GM23338 (cell line): Measurements from ENCODE around the gene CPEB2. TPM values are rescaled to one million over a fixed set of nuclear protein-coding genes. Genes with fewer than 3 reads are reported as not detected.

ENCODE experiments used
- ATAC-seq: fragments of 200-7000 bp; cut with Tn5 transposase; 3 replicates; pipeline ENCODE4 v1.9.1; 2020
- DNase-seq: peaks from one replicate; pipeline ENCODE4 v3.0.0-alpha.2; 2015; ENCODE audit warnings: low spot score
- H2AFZ ChIP-seq: fragments of 200-600 bp; sonication (generic); 2 replicates; pipeline ENCODE4 v1.8.0; 2016; ENCODE audit warnings: antibody characterized with exemption, mild to moderate bottlenecking, moderate library complexity
- H3F3A ChIP-seq: fragments of 200-600 bp; sonication (generic); replicated peaks from 2 replicates; pipeline ENCODE4 v1.8.0; 2017; ENCODE audit warnings: antibody characterized with exemption, mixed run types, low read depth
- H3K27ac ChIP-seq: fragments of 200-600 bp; sonication (generic); 2 replicates; pipeline ENCODE4 v1.6.1; 2016; ENCODE audit warnings: low read depth
- H3K27me3 ChIP-seq: fragments of 200-600 bp; sonication (generic); 2 replicates; pipeline ENCODE4 v1.8.0; 2016; ENCODE audit warnings: mild to moderate bottlenecking, mixed run types, moderate library complexity; ENCODE audit not compliant: insufficient read depth
- H3K36me3 ChIP-seq: fragments of 200-600 bp; sonication (generic); 2 replicates; pipeline ENCODE4 v1.8.0; 2016; ENCODE audit warnings: mild to moderate bottlenecking; ENCODE audit not compliant: insufficient read depth
- H3K4me1 ChIP-seq: fragments of 200-600 bp; sonication (generic); 2 replicates; pipeline ENCODE4 v1.8.0; 2016; ENCODE audit warnings: mild to moderate bottlenecking, moderate library complexity; ENCODE audit not compliant: insufficient read depth
- H3K4me2 ChIP-seq: fragments of 200-600 bp; sonication (generic); 2 replicates; pipeline ENCODE4 v1.7.1; 2017; ENCODE audit warnings: mixed run types
- H3K4me3 ChIP-seq: fragments of 200-600 bp; sonication (generic); 2 replicates; pipeline ENCODE4 v1.6.1; 2016; ENCODE audit warnings: mixed run types
- H3K79me2 ChIP-seq: fragments of 200-600 bp; sonication (generic); replicated peaks from 2 replicates; pipeline ENCODE4 v1.8.0; 2017; ENCODE audit warnings: mild to moderate bottlenecking; ENCODE audit not compliant: insufficient read depth
- H3K9me2 ChIP-seq: fragments of 200-600 bp; sonication (generic); 2 replicates; pipeline ENCODE4 v1.8.0; 2017; ENCODE audit not compliant: insufficient read depth
- H4K20me1 ChIP-seq: fragments of 200-600 bp; sonication (generic); replicated peaks from 2 replicates; pipeline ENCODE4 v1.8.0; 2017; ENCODE audit warnings: mild to moderate bottlenecking; ENCODE audit not compliant: insufficient read depth
- H3K27ac Mint-ChIP-seq: 2 replicates; pipeline ENCODE4 v1.8.0; 2020; ENCODE audit warnings: inconsistent platforms, mild to moderate bottlenecking, moderate library complexity, mixed read lengths
- H3K27me3 Mint-ChIP-seq: 3 replicates; pipeline ENCODE4 v1.8.0; 2022; ENCODE audit warnings: low read depth, mild to moderate bottlenecking, moderate library complexity, mixed read lengths, inconsistent platforms; ENCODE audit not compliant: insufficient read depth, poor library complexity
- H3K36me3 Mint-ChIP-seq: 3 replicates; pipeline ENCODE4 v1.8.0; 2021; ENCODE audit warnings: low read depth, mild to moderate bottlenecking, inconsistent platforms, moderate library complexity, mixed read lengths
- H3K4me1 Mint-ChIP-seq: 3 replicates; pipeline ENCODE4 v1.8.0; 2020; ENCODE audit warnings: mild to moderate bottlenecking, inconsistent platforms, mixed read lengths
- H3K4me3 Mint-ChIP-seq: 3 replicates; pipeline ENCODE4 v1.8.0; 2021; ENCODE audit warnings: moderate library complexity, mild to moderate bottlenecking, inconsistent platforms, mixed read lengths
- H3K9me3 Mint-ChIP-seq: 3 replicates; pipeline ENCODE4 v1.8.0; 2020; ENCODE audit warnings: moderate library complexity, mild to moderate bottlenecking, inconsistent platforms, mixed read lengths
- EZH2phosphoT487 ChIP-seq: fragments of 200-600 bp; sonication (generic); IDR thresholded peaks from one replicate; pipeline ENCODE4 v1.8.1; 2018; ENCODE audit warnings: antibody characterized with exemption; ENCODE audit not compliant: unreplicated experiment
- JUNB ChIP-seq: IDR thresholded peaks from one replicate; pipeline ENCODE4 v1.6.1; 2016; ENCODE audit warnings: antibody characterized with exemption; ENCODE audit not compliant: unreplicated experiment
- NANOG ChIP-seq: IDR thresholded peaks from 2 replicates; pipeline ENCODE4 v1.6.1; 2016; ENCODE audit warnings: antibody characterized with exemption, borderline replicate concordance
- STAT1 ChIP-seq: IDR thresholded peaks from one replicate; pipeline ENCODE4 v1.6.1; 2016; ENCODE audit warnings: antibody characterized with exemption; ENCODE audit not compliant: unreplicated experiment
- ZNF331 ChIP-seq: fragments of 250-450 bp; sonication (Bioruptor Pico); IDR thresholded peaks from 2 replicates; pipeline ENCODE4 v1.5.0; 2020; ENCODE audit warnings: low read depth, mild to moderate bottlenecking, moderate library complexity
- polyA plus RNA-seq: library from polyadenylated mRNA; unstranded; fragments of >200 nt; fragmentation: Nextera tagmentation; extraction: Ambion mirVana; gene quantifications from 2 replicates; pipeline ENCODE4 v1.2.1, GENCODE V29; 2016
- total RNA-seq: library from RNA; depleted of rRNA; stranded (reverse); fragments of >200 nt; shearing (Covaris generic); gene quantifications from 2 replicates; pipeline ENCODE4 v1.2.3, GENCODE V29; 2014
- TF ChIP-seq, protein P1 (sequence below): IDR thresholded peaks from one replicate; pipeline ENCODE4 v1.6.1; 2018; ENCODE audit warnings: antibody characterized with exemption; ENCODE audit not compliant: unreplicated experiment
- TF ChIP-seq, protein P2 (sequence below): IDR thresholded peaks from 2 replicates; pipeline ENCODE4 v1.6.1; 2016; ENCODE audit warnings: antibody characterized with exemption
- TF ChIP-seq, protein P3 (sequence below), 2 experiments: fragments of 200-600 bp in 1 of 2; sonication (generic) in 1 of 2; conservative IDR thresholded peaks; 2 replicates each; pipeline versions ENCODE4 v1.5.1 to v1.6.1; 2016 to 2017; ENCODE audit warnings: antibody characterized with exemption in 2 of 2, low read depth in 2 of 2, mild to moderate bottlenecking in 2 of 2, moderate library complexity in 1 of 2
- TF ChIP-seq, protein P4 (sequence below): fragments of 250-450 bp; sonication (Bioruptor Pico); IDR thresholded peaks from 2 replicates; pipeline ENCODE4 v1.5.0; 2020; ENCODE audit warnings: mild to moderate bottlenecking, moderate library complexity

CPEB2 gene
- total and polyA plus RNA-seq, 2 experiments from 2014 or later, result 0.66 to 2.4 TPM

DNA sequence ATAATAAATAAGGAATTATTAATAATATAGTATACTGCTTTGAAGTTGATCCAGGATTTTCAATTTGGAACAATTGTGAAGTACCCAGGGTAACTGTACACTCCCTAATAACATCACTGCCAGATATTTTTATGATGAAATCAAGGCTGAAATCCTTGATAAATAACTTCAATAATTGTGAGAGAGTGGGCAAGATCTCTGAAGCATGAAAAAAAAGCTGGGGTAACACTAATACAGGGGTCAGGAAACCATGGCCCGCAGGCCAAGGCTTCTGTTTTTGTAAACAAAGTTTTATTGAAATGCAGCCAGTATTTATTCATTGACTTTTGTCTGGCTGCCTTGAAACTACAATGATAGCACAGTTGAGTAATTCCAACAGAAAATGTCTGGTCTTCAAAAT lies 41.6 kb downstream of the CPEB2 start (continued):
- TF ChIP-seq, protein P1, sequence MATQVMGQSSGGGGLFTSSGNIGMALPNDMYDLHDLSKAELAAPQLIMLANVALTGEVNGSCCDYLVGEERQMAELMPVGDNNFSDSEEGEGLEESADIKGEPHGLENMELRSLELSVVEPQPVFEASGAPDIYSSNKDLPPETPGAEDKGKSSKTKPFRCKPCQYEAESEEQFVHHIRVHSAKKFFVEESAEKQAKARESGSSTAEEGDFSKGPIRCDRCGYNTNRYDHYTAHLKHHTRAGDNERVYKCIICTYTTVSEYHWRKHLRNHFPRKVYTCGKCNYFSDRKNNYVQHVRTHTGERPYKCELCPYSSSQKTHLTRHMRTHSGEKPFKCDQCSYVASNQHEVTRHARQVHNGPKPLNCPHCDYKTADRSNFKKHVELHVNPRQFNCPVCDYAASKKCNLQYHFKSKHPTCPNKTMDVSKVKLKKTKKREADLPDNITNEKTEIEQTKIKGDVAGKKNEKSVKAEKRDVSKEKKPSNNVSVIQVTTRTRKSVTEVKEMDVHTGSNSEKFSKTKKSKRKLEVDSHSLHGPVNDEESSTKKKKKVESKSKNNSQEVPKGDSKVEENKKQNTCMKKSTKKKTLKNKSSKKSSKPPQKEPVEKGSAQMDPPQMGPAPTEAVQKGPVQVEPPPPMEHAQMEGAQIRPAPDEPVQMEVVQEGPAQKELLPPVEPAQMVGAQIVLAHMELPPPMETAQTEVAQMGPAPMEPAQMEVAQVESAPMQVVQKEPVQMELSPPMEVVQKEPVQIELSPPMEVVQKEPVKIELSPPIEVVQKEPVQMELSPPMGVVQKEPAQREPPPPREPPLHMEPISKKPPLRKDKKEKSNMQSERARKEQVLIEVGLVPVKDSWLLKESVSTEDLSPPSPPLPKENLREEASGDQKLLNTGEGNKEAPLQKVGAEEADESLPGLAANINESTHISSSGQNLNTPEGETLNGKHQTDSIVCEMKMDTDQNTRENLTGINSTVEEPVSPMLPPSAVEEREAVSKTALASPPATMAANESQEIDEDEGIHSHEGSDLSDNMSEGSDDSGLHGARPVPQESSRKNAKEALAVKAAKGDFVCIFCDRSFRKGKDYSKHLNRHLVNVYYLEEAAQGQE, result no peak
- TF ChIP-seq STAT1, result no peak
- TF ChIP-seq EZH2phosphoT487, result no peak
- TF ChIP-seq, protein P2, sequence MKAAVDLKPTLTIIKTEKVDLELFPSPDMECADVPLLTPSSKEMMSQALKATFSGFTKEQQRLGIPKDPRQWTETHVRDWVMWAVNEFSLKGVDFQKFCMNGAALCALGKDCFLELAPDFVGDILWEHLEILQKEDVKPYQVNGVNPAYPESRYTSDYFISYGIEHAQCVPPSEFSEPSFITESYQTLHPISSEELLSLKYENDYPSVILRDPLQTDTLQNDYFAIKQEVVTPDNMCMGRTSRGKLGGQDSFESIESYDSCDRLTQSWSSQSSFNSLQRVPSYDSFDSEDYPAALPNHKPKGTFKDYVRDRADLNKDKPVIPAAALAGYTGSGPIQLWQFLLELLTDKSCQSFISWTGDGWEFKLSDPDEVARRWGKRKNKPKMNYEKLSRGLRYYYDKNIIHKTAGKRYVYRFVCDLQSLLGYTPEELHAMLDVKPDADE, result no peak
- no peak for TF ChIP-seq ZNF331 (CRISPR knock-in tag)
- no peak for TF ChIP-seq JUNB

DNA sequence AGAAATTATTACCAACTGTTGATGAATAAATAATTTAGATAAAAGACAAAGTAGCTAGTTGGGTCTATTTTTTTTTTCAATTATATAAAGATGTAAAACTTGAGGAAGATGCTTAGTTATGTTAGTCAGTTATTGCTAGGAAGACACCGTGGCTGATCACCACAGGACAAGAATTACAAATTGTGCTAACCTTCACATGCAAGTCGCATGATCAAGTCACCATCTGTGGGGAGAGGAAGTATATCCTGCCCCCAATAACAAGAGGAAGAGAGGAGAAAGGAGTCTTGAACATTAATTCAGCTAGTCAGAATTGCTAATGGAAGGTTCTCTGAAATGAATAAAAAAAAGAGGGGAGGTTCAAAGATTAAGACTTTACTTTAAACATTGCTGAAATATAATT lies 52.3 kb downstream of the CPEB2 start:
- Histone ChIP-seq H4K20me1 (no peaks in the 10 kb centered on the region), H3K79me2 (no peaks in the 10 kb centered on the region), H3K4me2 (no peak overlapping the region), H2AFZ (no peak overlapping the region), H3K27me3 (no peaks in the 10 kb centered on the region), H3K4me3 (no peak overlapping the region), H3F3A (no peaks in the 10 kb centered on the region), H3K36me3 (no peaks in the 10 kb centered on the region), H3K9me2 (no peaks in the 10 kb centered on the region), H3K4me1 (no peaks in the 10 kb centered on the region), H3K27ac (no peak overlapping the region)
- Mint-ChIP-seq H3K4me1 (no peaks in the 10 kb centered on the region), H3K9me3 (peaks cover 13% of the 10 kb centered on the region; the same call in 2 of the 3 replicates), H3K4me3 (no peak overlapping the region), H3K27me3 (no peaks in the 10 kb centered on the region), H3K27ac (no peak overlapping the region), H3K36me3 (peaks cover 12% of the 10 kb centered on the region)
- DNase-seq, result no peak
- ATAC-seq, result no peak
- TF ChIP-seq, protein P1, result no peak
- TF ChIP-seq, protein P3, sequence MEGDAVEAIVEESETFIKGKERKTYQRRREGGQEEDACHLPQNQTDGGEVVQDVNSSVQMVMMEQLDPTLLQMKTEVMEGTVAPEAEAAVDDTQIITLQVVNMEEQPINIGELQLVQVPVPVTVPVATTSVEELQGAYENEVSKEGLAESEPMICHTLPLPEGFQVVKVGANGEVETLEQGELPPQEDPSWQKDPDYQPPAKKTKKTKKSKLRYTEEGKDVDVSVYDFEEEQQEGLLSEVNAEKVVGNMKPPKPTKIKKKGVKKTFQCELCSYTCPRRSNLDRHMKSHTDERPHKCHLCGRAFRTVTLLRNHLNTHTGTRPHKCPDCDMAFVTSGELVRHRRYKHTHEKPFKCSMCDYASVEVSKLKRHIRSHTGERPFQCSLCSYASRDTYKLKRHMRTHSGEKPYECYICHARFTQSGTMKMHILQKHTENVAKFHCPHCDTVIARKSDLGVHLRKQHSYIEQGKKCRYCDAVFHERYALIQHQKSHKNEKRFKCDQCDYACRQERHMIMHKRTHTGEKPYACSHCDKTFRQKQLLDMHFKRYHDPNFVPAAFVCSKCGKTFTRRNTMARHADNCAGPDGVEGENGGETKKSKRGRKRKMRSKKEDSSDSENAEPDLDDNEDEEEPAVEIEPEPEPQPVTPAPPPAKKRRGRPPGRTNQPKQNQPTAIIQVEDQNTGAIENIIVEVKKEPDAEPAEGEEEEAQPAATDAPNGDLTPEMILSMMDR (conservative IDR thresholded peaks at IDR 0.05; ENCODE audit: low read depth in 2 of 2), result no peak
- TF ChIP-seq, protein P4, sequence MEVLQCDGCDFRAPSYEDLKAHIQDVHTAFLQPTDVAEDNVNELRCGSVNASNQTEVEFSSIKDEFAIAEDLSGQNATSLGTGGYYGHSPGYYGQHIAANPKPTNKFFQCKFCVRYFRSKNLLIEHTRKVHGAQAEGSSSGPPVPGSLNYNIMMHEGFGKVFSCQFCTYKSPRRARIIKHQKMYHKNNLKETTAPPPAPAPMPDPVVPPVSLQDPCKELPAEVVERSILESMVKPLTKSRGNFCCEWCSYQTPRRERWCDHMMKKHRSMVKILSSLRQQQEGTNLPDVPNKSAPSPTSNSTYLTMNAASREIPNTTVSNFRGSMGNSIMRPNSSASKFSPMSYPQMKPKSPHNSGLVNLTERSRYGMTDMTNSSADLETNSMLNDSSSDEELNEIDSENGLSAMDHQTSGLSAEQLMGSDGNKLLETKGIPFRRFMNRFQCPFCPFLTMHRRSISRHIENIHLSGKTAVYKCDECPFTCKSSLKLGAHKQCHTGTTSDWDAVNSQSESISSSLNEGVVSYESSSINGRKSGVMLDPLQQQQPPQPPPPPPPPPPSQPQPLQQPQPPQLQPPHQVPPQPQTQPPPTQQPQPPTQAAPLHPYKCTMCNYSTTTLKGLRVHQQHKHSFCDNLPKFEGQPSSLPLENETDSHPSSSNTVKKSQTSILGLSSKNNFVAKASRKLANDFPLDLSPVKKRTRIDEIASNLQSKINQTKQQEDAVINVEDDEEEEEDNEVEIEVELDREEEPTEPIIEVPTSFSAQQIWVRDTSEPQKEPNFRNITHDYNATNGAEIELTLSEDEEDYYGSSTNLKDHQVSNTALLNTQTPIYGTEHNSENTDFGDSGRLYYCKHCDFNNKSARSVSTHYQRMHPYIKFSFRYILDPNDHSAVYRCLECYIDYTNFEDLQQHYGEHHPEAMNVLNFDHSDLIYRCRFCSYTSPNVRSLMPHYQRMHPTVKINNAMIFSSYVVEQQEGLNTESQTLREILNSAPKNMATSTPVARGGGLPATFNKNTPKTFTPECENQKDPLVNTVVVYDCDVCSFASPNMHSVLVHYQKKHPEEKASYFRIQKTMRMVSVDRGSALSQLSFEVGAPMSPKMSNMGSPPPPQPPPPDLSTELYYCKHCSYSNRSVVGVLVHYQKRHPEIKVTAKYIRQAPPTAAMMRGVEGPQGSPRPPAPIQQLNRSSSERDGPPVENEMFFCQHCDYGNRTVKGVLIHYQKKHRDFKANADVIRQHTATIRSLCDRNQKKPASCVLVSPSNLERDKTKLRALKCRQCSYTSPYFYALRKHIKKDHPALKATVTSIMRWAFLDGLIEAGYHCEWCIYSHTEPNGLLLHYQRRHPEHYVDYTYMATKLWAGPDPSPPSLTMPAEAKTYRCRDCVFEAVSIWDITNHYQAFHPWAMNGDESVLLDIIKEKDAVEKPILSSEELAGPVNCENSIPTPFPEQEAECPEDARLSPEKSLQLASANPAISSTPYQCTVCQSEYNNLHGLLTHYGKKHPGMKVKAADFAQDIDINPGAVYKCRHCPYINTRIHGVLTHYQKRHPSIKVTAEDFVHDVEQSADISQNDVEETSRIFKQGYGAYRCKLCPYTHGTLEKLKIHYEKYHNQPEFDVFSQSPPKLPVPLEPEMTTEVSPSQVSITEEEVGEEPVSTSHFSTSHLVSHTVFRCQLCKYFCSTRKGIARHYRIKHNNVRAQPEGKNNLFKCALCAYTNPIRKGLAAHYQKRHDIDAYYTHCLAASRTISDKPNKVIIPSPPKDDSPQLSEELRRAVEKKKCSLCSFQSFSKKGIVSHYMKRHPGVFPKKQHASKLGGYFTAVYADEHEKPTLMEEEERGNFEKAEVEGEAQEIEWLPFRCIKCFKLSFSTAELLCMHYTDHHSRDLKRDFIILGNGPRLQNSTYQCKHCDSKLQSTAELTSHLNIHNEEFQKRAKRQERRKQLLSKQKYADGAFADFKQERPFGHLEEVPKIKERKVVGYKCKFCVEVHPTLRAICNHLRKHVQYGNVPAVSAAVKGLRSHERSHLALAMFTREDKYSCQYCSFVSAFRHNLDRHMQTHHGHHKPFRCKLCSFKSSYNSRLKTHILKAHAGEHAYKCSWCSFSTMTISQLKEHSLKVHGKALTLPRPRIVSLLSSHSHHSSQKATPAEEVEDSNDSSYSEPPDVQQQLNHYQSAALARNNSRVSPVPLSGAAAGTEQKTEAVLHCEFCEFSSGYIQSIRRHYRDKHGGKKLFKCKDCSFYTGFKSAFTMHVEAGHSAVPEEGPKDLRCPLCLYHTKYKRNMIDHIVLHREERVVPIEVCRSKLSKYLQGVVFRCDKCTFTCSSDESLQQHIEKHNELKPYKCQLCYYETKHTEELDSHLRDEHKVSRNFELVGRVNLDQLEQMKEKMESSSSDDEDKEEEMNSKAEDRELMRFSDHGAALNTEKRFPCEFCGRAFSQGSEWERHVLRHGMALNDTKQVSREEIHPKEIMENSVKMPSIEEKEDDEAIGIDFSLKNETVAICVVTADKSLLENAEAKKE (CRISPR knock-in tag), result no peak
- no peak for TF ChIP-seq NANOG
